A549 (cell line): Measurements from ENCODE around the gene PKIG.

Experiments used
- CTCF ChIP-seq: fragments of >200 bp; sonication (Bioruptor Twin); formaldehyde crosslinking; IDR thresholded peaks from 3 replicates; pipeline ENCODE4 v1.5.1; 2016
- MAFK ChIP-seq: fragments of 450-650 bp; IDR thresholded peaks from 2 replicates; pipeline ENCODE4 v1.6.1; 2014; ENCODE audit not compliant: partially characterized antibody
- NFE2L2 ChIP-seq: fragments of 150-350 bp; conservative IDR thresholded peaks from 2 replicates; pipeline ENCODE4 v1.6.1; 2014; ENCODE audit warnings: low read length

GRCh38 chr20:44657875-44658274 is 75.5 kb downstream of the PKIG start:
- TF ChIP-seq NFE2L2 (no peak), CTCF (no peak), MAFK (no peak)
